H7 (cell line): Measurements from ENCODE around the gene ACAT1. TPM values are rescaled to one million over a fixed set of nuclear protein-coding genes. Genes with fewer than 3 reads are reported as not detected.
"Not testable (repeated sequence)": the region's sequence is repeated elsewhere in the genome, so short reads cannot be mapped to it uniquely, and the experiment has no call there.

Experiments
- DNase-seq: peaks from one replicate; pipeline ENCODE4 v3.0.0; 2012
- H3K27me3 ChIP-seq: 2 replicates; pipeline ENCODE4 v1.6.0; 2011; ENCODE audit warnings: mild to moderate bottlenecking, low read length; ENCODE audit not compliant: control insufficient read depth, insufficient read depth
- H3K36me3 ChIP-seq: replicated peaks from 2 replicates; pipeline ENCODE4 v1.5.1; 2011; ENCODE audit warnings: low read length; ENCODE audit not compliant: control insufficient read depth, insufficient read depth
- H3K4me3 ChIP-seq: 2 replicates; pipeline ENCODE4 v1.5.1; 2011; ENCODE audit warnings: low read depth, mild to moderate bottlenecking, control low read depth, low read length, moderate library complexity; ENCODE audit not compliant: insufficient read depth
- total RNA-seq: library from RNA; depleted of rRNA; stranded (reverse); fragments of >200 nt; shearing (Covaris generic); gene quantifications from 2 replicates; pipeline ENCODE4 v1.2.3, GENCODE V29; 2014

ACAT1 gene
- total RNA-seq, 1 experiment from 2014 or later, result 28.9 TPM

GRCh38 chr11:108125096-108125495 lies 3.7 kb downstream of the ACAT1 start:
- Histone ChIP-seq H3K36me3 (no peaks in the 10 kb centered on the region), H3K4me3 (no peak overlapping the region), H3K27me3 (peaks cover 3% of the 10 kb centered on the region; the same call in 1 of the 2 replicates)
- no peak for DNase-seq

GRCh38 chr11:108128772-108129171 lies 7.4 kb downstream of the ACAT1 start:
- Histone ChIP-seq H3K4me3 (no peak overlapping the region), H3K27me3 (no peaks in the 10 kb centered on the region), H3K36me3 (no peaks in the 10 kb centered on the region)
- no peak for DNase-seq

DNA sequence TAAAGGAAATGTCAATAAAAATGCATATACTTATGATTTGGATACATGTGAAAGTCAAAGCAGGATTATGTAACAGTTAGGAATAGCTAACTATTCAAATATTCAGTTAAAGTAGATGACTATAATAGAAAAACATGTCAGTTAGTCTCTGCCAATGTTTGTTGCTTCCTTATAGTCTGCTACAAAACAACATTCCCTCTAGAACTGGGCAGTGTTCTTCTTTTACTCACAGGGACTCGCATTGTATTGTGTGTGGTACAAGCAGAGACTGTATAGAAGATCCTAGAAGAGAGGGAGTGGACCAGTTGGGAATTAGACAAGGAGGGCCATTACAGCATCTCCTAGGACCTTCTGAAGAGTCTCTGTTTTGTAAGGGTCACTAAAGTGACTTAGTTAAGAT lies 10.6 kb downstream of the ACAT1 start:
- no peaks in the 10 kb centered on the region for H3K27me3 ChIP-seq
- DNase-seq, result no peak
- no peaks in the 10 kb centered on the region for H3K36me3 ChIP-seq
- H3K4me3 ChIP-seq, result no peak overlapping the region

- not testable (repeated sequence) for H3K4me3 ChIP-seq, DNase-seq, H3K27me3 ChIP-seq, H3K36me3 ChIP-seq
These were observed 11.7 kb downstream of the ACAT1 start for GRCh38 chr11:108132993-108133538.

DNA sequence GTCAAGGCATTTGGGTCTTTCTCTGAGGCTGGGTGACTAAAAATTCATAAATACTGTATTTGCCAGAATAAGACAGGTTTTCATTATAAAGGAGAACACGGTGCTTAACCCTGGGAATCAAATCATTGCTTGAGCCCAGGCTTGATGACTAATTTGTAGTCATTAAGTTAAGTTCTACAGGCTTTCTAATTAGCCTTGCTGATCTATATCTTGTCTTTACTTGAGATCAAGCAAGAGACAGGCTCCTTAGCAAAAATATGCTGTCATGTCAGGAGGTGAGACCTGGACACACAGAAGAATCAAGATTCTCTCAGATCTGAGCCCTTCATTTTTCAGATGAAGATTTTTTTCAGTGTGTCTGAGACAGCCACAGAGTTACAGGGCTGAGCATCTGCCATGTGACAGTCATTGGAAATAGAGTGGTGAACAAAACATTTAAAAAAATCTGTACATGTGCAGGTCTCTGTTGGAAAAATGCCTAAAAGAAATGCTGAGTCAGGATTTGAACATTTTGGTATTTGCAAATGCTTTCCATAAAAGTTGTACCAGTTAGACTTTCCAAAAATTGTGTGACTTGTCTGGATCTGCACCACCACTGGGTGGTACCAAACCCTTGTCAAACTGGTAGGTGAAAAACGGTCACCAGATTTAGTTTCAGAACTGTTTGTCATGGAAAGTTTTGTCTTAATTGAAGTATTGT lies 14.6 kb downstream of the ACAT1 start:
- H3K36me3 ChIP-seq, result no peaks in the 10 kb centered on the region
- H3K27me3 ChIP-seq, result no peaks in the 10 kb centered on the region
- no peak for DNase-seq
- no peak overlapping the region for H3K4me3 ChIP-seq

DNA sequence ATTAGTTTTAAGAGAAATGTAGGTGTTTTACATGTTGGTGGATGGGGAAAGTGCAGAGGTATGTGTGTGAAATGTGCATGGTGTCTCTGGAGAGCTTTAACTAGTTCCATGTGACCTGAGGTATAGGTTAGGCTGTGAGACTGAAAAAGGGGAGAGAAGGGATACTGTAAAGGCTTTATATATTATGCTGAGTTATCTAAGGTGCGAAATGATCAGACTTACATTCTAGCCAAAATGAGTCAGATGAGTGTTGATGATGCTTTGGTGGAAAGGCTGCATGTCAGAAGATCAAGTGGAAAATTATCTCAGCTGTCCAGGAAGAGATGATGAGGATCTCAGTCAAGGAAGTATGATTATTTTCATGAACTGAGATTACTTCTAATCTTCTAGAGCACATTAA lies 15.8 kb downstream of the ACAT1 start:
- no peaks in the 10 kb centered on the region for H3K27me3 ChIP-seq
- DNase-seq, result no peak
- no peaks in the 10 kb centered on the region for H3K36me3 ChIP-seq
- no peak overlapping the region for H3K4me3 ChIP-seq

GRCh38 chr11:108142304-108142703 lies 20.9 kb downstream of the ACAT1 start:
- Histone ChIP-seq H3K27me3 (no peaks in the 10 kb centered on the region), H3K36me3 (no peaks in the 10 kb centered on the region; the same call in 1 of the 2 replicates), H3K4me3 (no peak overlapping the region)
- no peak for DNase-seq

DNA sequence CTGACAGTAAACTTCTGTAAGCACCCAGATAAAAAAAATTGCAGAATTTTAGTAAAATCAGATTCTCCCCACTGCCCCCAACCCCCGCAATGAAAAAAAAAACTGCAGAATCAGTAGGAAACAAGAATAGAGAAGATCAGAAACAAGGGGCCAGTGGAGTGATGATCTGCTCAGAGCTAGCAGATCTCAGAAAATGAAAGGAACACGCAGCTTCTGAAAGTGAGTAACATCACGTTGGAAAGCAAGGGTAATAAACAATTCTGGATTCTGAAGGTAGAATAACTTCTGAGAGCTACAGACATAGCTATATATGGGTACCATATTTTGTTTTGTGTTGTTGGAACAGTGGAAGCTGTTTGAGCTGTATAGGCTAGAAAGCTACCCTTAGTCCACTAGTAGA lies 23.2 kb downstream of the ACAT1 start:
- Histone ChIP-seq H3K27me3 (no peaks in the 10 kb centered on the region), H3K36me3 (peaks cover 7% of the 10 kb centered on the region)
- DNase-seq, result no peak

DNA sequence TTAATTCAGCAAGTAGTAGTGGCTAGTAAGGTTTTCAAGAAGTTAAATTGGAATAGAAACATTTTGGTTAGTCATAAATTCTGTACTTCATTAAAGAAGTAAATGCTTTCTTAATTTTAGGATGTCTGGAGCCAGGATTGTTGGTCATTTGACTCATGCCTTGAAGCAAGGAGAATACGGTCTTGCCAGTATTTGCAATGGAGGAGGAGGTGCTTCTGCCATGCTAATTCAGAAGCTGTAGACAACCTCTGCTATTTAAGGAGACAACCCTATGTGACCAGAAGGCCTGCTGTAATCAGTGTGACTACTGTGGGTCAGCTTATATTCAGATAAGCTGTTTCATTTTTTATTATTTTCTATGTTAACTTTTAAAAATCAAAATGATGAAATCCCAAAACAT lies 25.8 kb downstream of the ACAT1 start:
- Histone ChIP-seq H3K4me3 (no peak overlapping the region), H3K36me3 (peaks cover 9% of the 10 kb centered on the region), H3K27me3 (no peaks in the 10 kb centered on the region)
- DNase-seq, result no peak

More for the DNA sequence above, 23.2 kb downstream of the ACAT1 start:
- H3K4me3 ChIP-seq, result no peak overlapping the region

- H3K36me3 ChIP-seq, result peaks cover 9% of the 10 kb centered on the region
- H3K4me3 ChIP-seq, result no peak overlapping the region
- no peak for DNase-seq
- H3K27me3 ChIP-seq, result no peaks in the 10 kb centered on the region
These were observed 27.2 kb downstream of the ACAT1 start for GRCh38 chr11:108148556-108148955.

DNA sequence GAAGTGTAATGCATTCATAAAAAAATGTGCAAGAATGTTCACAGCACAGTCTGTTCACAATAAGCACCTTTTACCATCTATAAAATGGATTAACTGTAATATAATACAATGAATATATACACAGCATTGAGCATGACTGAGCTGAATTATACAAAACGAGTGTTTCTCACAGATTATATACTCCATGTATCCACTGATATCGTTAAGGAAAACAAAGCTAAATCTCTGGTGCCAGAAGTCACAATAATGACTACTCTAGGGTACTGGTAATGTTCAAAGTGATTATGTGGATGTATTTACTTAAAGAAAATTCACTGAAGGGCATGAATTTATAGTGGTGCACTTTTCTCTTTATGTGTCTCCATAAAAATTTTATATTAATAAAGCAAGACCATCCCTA lies 33.2 kb downstream of the ACAT1 start:
- Histone ChIP-seq H3K4me3 (no peak overlapping the region), H3K27me3 (no peaks in the 10 kb centered on the region), H3K36me3 (peaks cover 8% of the 10 kb centered on the region)
- DNase-seq, result no peak

GRCh38 chr11:108160970-108161566 lies 39.7 kb downstream of the ACAT1 start:
- Histone ChIP-seq H3K36me3 (peaks cover 19% of the 10 kb centered on the region), H3K4me3 (no peak overlapping the region), H3K27me3 (no peaks in the 10 kb centered on the region)
- no peak for DNase-seq

DNA sequence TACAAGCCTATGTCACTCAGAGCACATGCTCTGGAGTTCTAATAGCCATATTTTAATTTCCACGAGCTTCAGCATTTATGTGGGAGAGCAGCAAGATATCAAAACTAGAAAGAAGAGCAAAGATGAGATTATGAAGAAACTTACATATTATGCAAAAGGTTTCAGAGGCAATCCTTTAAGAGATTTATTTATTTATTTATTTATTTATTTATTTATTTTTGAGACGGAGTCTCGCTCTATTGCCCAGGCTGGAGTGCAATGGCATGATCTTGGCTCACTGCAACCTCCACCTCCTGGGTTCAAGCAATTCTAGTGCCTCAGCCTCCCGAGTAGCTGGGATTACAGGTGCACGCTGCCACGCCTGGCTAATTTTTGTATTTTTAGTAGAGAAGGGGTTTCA lies 41.5 kb downstream of the ACAT1 start:
- not testable (repeated sequence) for H3K4me3 ChIP-seq, H3K27me3 ChIP-seq, DNase-seq
- H3K36me3 ChIP-seq, result peaks cover 20% of the 10 kb centered on the region

DNA sequence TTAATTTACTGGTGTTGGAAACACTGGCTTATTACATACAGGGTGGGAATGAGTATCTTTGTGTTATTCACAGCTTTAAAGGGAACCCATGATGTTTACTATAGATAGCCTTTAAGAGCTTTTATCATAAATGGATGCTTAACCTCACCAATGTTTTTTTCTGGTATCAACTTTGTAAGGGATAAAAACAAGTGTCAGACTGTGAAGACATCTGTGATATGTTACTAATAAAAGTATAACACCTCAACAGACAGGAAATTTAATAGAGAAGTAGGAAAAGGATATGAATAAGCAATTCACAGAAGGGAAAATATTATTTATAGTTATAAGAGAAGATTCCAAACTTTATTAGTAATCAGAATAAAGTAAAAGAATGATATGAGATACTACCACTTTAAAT lies 46.3 kb downstream of the ACAT1 start:
- Histone ChIP-seq H3K4me3 (no peak overlapping the region), H3K27me3 (no peaks in the 10 kb centered on the region), H3K36me3 (peaks cover 14% of the 10 kb centered on the region)
- DNase-seq, result no peak

DNA sequence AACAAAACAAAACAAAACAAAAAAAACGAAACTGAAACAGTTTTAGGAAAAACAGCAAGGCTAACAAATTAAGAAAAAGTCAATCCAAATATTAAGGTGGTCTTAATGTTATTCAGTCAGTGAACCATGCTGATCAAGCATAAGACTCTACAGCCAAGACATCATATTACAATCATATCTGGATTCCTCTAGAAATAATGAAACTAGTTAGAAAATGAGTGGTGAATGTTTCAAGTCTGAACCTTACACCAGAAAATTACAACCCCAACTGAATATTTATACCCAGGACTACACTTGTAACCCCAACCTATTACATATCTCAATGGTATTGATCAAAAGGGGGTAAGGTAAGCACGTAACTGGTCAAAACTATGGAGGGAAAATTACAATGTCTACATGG lies 48.8 kb downstream of the ACAT1 start:
- DNase-seq, result no peak
- Histone ChIP-seq H3K27me3 (no peaks in the 10 kb centered on the region), H3K4me3 (no peak overlapping the region), H3K36me3 (peaks cover 14% of the 10 kb centered on the region)
